Panc1 (cell line): ENCODE results near the gene MYBBP1A. TPM values are rescaled to one million over a fixed set of nuclear protein-coding genes. Genes with fewer than 3 reads are reported as not detected.

ENCODE experiments used
- ATAC-seq: fragments of 200-7000 bp; cut with Tn5 transposase; 2 replicates; pipeline ENCODE4 v1.9.1; 2020; ENCODE audit warnings: mild to moderate bottlenecking, moderate library complexity
- BruUV-seq: library from RNA; stranded (reverse); fragments of 400-500 nt; replicated peaks from 2 replicates; lab custom pipeline; 2021; lab: Mats Ljungman, UMichigan
- CTCF ChIA-PET: fragments of 300-600 bp; sonication (Branson Sonifier 250); formaldehyde crosslinking; loops from one replicate; lab custom pipeline; 2022; ENCODE audit warnings: antibody characterized with exemption; lab: Charles Lee
- POLR2A ChIA-PET: fragments of 300-600 bp; sonication (Branson Sonifier 250); formaldehyde crosslinking; loops from one replicate; lab custom pipeline; 2022; ENCODE audit warnings: antibody characterized with exemption; lab: Charles Lee
- DNase-seq: peaks from one replicate; pipeline ENCODE4 v3.0.0-alpha.2; 2010; ENCODE audit warnings: low read depth, low spot score
- H3K27ac ChIP-seq: 2 replicates; pipeline ENCODE4 v1.5.1; 2011; ENCODE audit warnings: mild to moderate bottlenecking, low read length, inconsistent platforms
- H3K27me3 ChIP-seq: fragments of 200-500 bp; sonication (Bioruptor generic); 2 replicates; pipeline ENCODE4 v1.6.0; 2014; ENCODE audit warnings: low read length, inconsistent platforms; ENCODE audit not compliant: control insufficient read depth, insufficient read depth
- H3K36me3 ChIP-seq: fragments of 200-500 bp; sonication (Bioruptor generic); 2 replicates; pipeline ENCODE4 v1.5.1; 2014; ENCODE audit warnings: inconsistent platforms, mild to moderate bottlenecking, low read length, moderate library complexity; ENCODE audit not compliant: control insufficient read depth, insufficient read depth
- H3K4me1 ChIP-seq: 2 replicates; pipeline ENCODE4 v1.5.1; 2011; ENCODE audit warnings: inconsistent platforms, mild to moderate bottlenecking, low read length, moderate library complexity; ENCODE audit not compliant: control insufficient read depth, insufficient read depth
- H3K4me3 ChIP-seq, 2 experiments: 2 replicates each; pipeline ENCODE4 v1.5.1; 2011 to 2012; ENCODE audit warnings: low read depth in 2 of 2, low read length in 2 of 2, mild to moderate bottlenecking in 2 of 2, inconsistent platforms in 1 of 2, moderate library complexity in 1 of 2
- H3K9me3 ChIP-seq: fragments of 200-500 bp; sonication (Bioruptor generic); 2 replicates; pipeline ENCODE4 v1.5.1; 2014; ENCODE audit warnings: low read depth, mild to moderate bottlenecking, inconsistent platforms, low read length, moderate library complexity; ENCODE audit not compliant: control insufficient read depth, insufficient read depth
- POLR2AphosphoS5 ChIP-seq: IDR thresholded peaks from 2 replicates; pipeline ENCODE4 v1.6.1; 2012; ENCODE audit warnings: mild to moderate bottlenecking, low read depth, low read length, moderate library complexity
- REST ChIP-seq, 2 experiments: IDR thresholded peaks; 2 replicates each; pipeline ENCODE4 v1.6.1; 2011 to 2012; ENCODE audit warnings: low read depth in 2 of 2, control low read depth in 1 of 2, low read length in 1 of 2, mild to moderate bottlenecking in 1 of 2, moderate library complexity in 1 of 2; ENCODE audit not compliant: insufficient read depth in 1 of 2
- SIN3A ChIP-seq: IDR thresholded peaks from 2 replicates; pipeline ENCODE4 v1.6.1; 2012; ENCODE audit warnings: low read depth, mild to moderate bottlenecking, low read length, moderate library complexity, borderline replicate concordance; ENCODE audit not compliant: insufficient read depth
- in situ Hi-C: cut with HindIII; loops from 2 replicates; pipeline ENCODE4 v1.10.0; 2016; ENCODE audit warnings: low sequenced_read_pairs, low pct_unique_long_range_greater_than_20kb
- intact Hi-C: fragments of 100-400 bp; cut with micrococcal nuclease; formaldehyde crosslinking; loops from one replicate; pipeline ENCODE4 v1.10.0; 2022; ENCODE audit not compliant: unreplicated experiment
- total RNA-seq: library from RNA; stranded (reverse); gene quantifications from one replicate; pipeline ENCODE4 v1.2.1, GENCODE V29; 2021; ENCODE audit not compliant: unreplicated experiment
- TF ChIP-seq, protein P1 (sequence below): fragments of 450-650 bp; IDR thresholded peaks from 2 replicates; pipeline ENCODE4 v1.5.1; 2017; ENCODE audit warnings: mild to moderate bottlenecking

The MYBBP1A gene
- total RNA-seq, 1 experiment from 2014 or later, result 95.6 TPM

DNA sequence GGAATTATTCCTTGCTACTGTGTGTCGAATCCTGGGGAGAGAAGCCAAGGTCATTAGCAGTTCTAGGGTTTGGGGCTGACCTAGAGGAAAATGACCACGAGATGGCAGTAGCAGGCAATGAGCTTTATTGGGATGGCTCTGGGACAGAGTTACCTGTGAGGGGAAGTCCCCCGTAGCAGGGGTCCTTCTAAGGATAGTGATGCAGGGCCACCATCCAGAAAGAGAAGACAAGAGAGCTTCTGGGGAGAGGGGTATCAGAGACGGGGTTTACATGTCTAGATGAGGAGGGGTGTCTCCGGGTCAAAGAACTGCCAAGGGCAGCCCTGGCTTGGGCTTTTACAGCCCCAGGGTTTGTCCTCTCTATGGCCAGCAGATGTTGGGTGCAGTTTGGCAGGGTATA lies 11.6 kb upstream of the MYBBP1A start:
- peak; percentile 32 for DNase-seq
- peak; percentile 91 for ATAC-seq
- Histone ChIP-seq H3K4me3 (no peak overlapping the region), H3K27ac (no peak overlapping the region), H3K9me3 (no peaks in the 10 kb centered on the region), H3K27me3 (no peaks in the 10 kb centered on the region), H3K36me3 (no peaks in the 10 kb centered on the region), H3K4me1 (no peaks in the 10 kb centered on the region)
- ChIA-PET CTCF (interaction anchor here (0.6 to 2.3 kb wide), 4 partner anchors 13 to 66 kb away, joined by 3 to 25 read pairs (median 8); no protein-coding TSS in a partner anchor), POLR2A (no interaction called here)
- in situ Hi-C loops, result no loop called here
- intact Hi-C loops, result loop anchor here (1.0 kb wide), 1 partner anchor 60 kb away; no protein-coding TSS in a partner anchor
- BruUV-seq, result no TSS peak
- no peak for TF ChIP-seq REST (IDR thresholded peaks at IDR 0.05; ENCODE audit: insufficient read depth in 1 of 2, low read depth in 2 of 2, low read length in 1 of 2)
- TF ChIP-seq SIN3A, result no peak
- TF ChIP-seq, protein P1, sequence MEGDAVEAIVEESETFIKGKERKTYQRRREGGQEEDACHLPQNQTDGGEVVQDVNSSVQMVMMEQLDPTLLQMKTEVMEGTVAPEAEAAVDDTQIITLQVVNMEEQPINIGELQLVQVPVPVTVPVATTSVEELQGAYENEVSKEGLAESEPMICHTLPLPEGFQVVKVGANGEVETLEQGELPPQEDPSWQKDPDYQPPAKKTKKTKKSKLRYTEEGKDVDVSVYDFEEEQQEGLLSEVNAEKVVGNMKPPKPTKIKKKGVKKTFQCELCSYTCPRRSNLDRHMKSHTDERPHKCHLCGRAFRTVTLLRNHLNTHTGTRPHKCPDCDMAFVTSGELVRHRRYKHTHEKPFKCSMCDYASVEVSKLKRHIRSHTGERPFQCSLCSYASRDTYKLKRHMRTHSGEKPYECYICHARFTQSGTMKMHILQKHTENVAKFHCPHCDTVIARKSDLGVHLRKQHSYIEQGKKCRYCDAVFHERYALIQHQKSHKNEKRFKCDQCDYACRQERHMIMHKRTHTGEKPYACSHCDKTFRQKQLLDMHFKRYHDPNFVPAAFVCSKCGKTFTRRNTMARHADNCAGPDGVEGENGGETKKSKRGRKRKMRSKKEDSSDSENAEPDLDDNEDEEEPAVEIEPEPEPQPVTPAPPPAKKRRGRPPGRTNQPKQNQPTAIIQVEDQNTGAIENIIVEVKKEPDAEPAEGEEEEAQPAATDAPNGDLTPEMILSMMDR, result peak; percentile 87
- TF ChIP-seq POLR2AphosphoS5, result no peak

DNA sequence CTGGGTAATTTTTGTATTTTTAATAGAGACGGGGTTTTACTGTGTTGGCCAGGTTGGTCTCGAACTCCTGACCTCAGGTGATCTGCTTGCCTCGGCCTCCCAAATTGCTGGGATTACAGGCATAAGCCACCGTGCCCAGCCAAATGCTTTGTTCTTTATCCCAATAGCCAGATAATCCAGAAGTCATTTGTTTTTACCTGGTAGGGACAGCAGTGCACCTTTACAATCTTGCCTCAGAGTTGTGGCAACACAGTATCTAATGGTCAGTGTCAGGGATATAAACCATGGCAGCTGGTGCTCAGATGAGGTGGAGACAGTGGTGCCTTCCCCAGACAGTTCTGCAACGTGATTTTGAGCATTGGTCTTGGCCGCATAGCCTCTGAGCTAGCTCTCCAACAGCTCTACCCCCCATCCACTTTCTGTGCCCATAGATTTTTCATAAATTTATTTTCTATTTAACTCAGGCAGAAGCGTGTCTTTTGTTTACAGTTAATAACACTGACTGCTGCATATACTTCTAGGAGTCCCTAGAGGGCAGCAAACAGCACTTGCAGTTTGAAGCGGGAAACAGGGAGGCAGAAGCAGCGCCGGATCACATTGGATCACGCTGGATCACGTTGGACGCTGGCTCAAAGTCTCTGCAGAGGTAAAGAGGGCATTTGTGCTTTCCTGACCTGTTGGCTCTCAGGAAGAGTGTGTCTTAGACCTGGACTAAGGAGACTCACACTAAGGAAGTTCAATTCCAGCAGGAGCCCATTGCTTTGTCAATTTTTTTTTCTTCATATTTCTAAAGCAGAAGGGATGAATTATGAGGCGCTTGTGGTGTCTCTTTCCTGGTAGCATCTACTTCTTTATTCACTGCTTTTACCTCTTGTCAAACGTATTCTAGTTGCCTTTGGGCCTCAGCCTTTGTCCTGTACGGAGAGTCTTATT lies 10.3 kb upstream of the MYBBP1A start:
- BruUV-seq, result no TSS peak
- Histone ChIP-seq H3K4me3 (no peak overlapping the region), H3K36me3 (no peaks in the 10 kb centered on the region), H3K27me3 (no peaks in the 10 kb centered on the region), H3K4me1 (no peaks in the 10 kb centered on the region), H3K9me3 (no peaks in the 10 kb centered on the region), H3K27ac (no peak overlapping the region)
- CTCF ChIA-PET, result interaction anchor here (0.6 kb wide), 1 partner anchor 290 kb away, joined by 4 read pairs; no protein-coding TSS in a partner anchor
- POLR2A ChIA-PET, result interaction anchor here (0.6 kb wide), 1 partner anchor 380 kb away, joined by 4 read pairs; no protein-coding TSS in a partner anchor
- peak; percentile 55 for DNase-seq
- TF ChIP-seq, protein P1, result peak; percentile 92
- no peak for TF ChIP-seq REST (IDR thresholded peaks at IDR 0.05; ENCODE audit: insufficient read depth in 1 of 2, low read depth in 2 of 2, low read length in 1 of 2)
- peak; percentile 85 for ATAC-seq
- in situ Hi-C loops (no loop called here), intact Hi-C loops (loop anchor here (1.0 kb wide), 1 partner anchor 61 kb away; no protein-coding TSS in a partner anchor)
